ENCODE results near the gene YPEL2. TPM values are rescaled to one million over a fixed set of nuclear protein-coding genes. Genes with fewer than 3 reads are reported as not detected.

The YPEL2 gene
- total RNA-seq, 1 experiment from 2014 or later: 2.2 TPM

- ATAC-seq (no peak), DNase-seq (ENCODE audit: low spot score) (no peak)
- no peaks in the 10 kb centered on the region for H3K9me3 Mint-ChIP-seq
- ChIA-PET CTCF (interaction anchor here (1.8 to 3.0 kb wide), 2 partner anchors 10 to 39 kb away, joined by 4 to 28 read pairs; no protein-coding TSS in a partner anchor), POLR2A (no interaction called here)
- TF ChIP-seq ZNF219 (CRISPR knock-in tag; IDR thresholded peaks at IDR 0.05; ENCODE audit: borderline replicate concordance) (no peak), FOXP4 (CRISPR knock-in tag; IDR thresholded peaks at IDR 0.05) (no peak)
- H3K36me3 Mint-ChIP-seq: no peaks in the 10 kb centered on the region
- H3K4me3 Mint-ChIP-seq: no peak overlapping the region
- H3K27me3 Mint-ChIP-seq (ENCODE audit: low read depth): peaks cover under 1% of the 10 kb centered on the region
- H3K4me1 Mint-ChIP-seq: peaks cover 32% of the 10 kb centered on the region
- H3K27ac Mint-ChIP-seq: no peak overlapping the region
These were observed 4.1 kb upstream of the YPEL2 start for GRCh38 chr17:59327121-59327980.

DNA sequence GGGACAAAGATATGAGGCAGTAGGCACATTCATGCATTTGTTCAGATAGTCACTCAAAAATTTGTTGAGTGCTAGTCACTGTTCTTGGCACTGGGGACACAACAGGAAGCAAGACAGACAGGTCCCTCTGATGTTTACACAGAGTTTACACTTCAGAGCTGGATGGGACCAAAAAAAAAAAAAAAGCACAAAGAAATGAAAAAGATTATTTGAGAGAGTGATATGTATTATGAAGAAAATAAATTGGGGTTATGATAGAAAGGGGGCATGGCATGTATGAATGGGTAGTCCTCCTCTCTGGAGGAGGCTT lies 3.5 kb upstream of the YPEL2 start:
- no peak for DNase-seq (ENCODE audit: low spot score)
- Mint-ChIP-seq H3K4me1 (peaks cover 36% of the 10 kb centered on the region), H3K4me3 (no peak overlapping the region), H3K36me3 (no peaks in the 10 kb centered on the region), H3K9me3 (no peaks in the 10 kb centered on the region), H3K27me3 (ENCODE audit: low read depth) (peaks cover 6% of the 10 kb centered on the region), H3K27ac (no peak overlapping the region)
- ChIA-PET CTCF (interaction anchor here (1.8 to 3.0 kb wide), 2 partner anchors 10 to 38 kb away, joined by 4 to 28 read pairs; no protein-coding TSS in a partner anchor), POLR2A (no interaction called here)
- TF ChIP-seq, protein P1, sequence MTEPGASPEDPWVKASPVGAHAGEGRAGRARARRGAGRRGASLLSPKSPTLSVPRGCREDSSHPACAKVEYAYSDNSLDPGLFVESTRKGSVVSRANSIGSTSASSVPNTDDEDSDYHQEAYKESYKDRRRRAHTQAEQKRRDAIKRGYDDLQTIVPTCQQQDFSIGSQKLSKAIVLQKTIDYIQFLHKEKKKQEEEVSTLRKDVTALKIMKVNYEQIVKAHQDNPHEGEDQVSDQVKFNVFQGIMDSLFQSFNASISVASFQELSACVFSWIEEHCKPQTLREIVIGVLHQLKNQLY (CRISPR knock-in tag; IDR thresholded peaks at IDR 0.05): no peak
- TF ChIP-seq ZBTB43 (CRISPR knock-in tag; IDR thresholded peaks at IDR 0.05) (no peak), TP53 (CRISPR knock-in tag; IDR thresholded peaks at IDR 0.05) (no peak)
- no peak for ATAC-seq

DNA sequence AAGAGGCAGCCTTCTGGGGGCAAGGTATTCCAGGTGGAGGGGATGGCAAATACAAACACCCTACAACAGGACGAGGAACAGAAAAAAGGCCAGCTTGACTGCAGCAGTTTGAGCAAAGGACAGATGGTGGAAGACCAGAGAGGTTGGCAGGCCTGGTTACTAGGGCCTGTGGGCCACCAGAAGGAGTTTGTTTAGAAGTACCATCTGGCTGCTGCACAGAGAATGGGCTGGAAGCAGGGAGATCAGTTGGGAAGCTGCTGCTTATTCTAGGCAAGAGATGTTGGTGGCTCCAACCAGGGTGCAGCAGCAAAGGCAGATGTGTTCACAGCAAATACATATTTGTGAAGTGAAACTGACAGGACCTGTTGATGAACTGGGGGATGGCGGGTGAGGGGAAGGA lies 2.9 kb upstream of the YPEL2 start:
- CTCF ChIA-PET: interaction anchor here (1.8 to 3.0 kb wide), 4 partner anchors 11 to 112 kb away, joined by 4 to 53 read pairs (median 28); no protein-coding TSS in a partner anchor
- peaks cover 13% of the 10 kb centered on the region for H3K27me3 Mint-ChIP-seq (ENCODE audit: low read depth)
- no peak for TF ChIP-seq ZNF532 (CRISPR knock-in tag; IDR thresholded peaks at IDR 0.05; ENCODE audit: borderline replicate concordance)
- TF ChIP-seq KAT7 (CRISPR knock-in tag; IDR thresholded peaks at IDR 0.05; ENCODE audit: borderline replicate concordance): no peak
- no peak for TF ChIP-seq SMAD3 (CRISPR knock-in tag; IDR thresholded peaks at IDR 0.05; ENCODE audit: borderline replicate concordance)
- TF ChIP-seq ZNF121 (CRISPR knock-in tag; IDR thresholded peaks at IDR 0.05): no peak
- TF ChIP-seq PRRX2 (CRISPR knock-in tag; IDR thresholded peaks at IDR 0.05): no peak
- TF ChIP-seq ZNF512 (CRISPR knock-in tag; IDR thresholded peaks at IDR 0.05; ENCODE audit: borderline replicate concordance): no peak
- TF ChIP-seq, protein P2, sequence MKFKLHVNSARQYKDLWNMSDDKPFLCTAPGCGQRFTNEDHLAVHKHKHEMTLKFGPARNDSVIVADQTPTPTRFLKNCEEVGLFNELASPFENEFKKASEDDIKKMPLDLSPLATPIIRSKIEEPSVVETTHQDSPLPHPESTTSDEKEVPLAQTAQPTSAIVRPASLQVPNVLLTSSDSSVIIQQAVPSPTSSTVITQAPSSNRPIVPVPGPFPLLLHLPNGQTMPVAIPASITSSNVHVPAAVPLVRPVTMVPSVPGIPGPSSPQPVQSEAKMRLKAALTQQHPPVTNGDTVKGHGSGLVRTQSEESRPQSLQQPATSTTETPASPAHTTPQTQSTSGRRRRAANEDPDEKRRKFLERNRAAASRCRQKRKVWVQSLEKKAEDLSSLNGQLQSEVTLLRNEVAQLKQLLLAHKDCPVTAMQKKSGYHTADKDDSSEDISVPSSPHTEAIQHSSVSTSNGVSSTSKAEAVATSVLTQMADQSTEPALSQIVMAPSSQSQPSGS (CRISPR knock-in tag; IDR thresholded peaks at IDR 0.05; ENCODE audit: borderline replicate concordance, low read depth): no peak
- TF ChIP-seq ZNF423 (CRISPR knock-in tag; IDR thresholded peaks at IDR 0.05): no peak
- no peak for TF ChIP-seq GABPB1 (CRISPR knock-in tag; IDR thresholded peaks at IDR 0.05)
- TF ChIP-seq, protein P3, sequence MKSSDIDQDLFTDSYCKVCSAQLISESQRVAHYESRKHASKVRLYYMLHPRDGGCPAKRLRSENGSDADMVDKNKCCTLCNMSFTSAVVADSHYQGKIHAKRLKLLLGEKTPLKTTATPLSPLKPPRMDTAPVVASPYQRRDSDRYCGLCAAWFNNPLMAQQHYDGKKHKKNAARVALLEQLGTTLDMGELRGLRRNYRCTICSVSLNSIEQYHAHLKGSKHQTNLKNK (CRISPR knock-in tag; IDR thresholded peaks at IDR 0.05): no peak

More for the DNA sequence above, 2.9 kb upstream of the YPEL2 start:
- Mint-ChIP-seq H3K4me3 (no peak overlapping the region), H3K4me1 (peaks cover 39% of the 10 kb centered on the region), H3K36me3 (no peaks in the 10 kb centered on the region), H3K27ac (no peak overlapping the region), H3K9me3 (no peaks in the 10 kb centered on the region)
- POLR2A ChIA-PET: no interaction called here
- ATAC-seq (no peak), DNase-seq (ENCODE audit: low spot score) (no peak)

Data from WTC11 (cell line).